Islet precursor cell (in vitro differentiated cells): Measurements from ENCODE around the gene MTMR3.
"Not testable (repeated sequence)": the region's sequence is repeated elsewhere in the genome, so short reads cannot be mapped to it uniquely, and the experiment has no call there.

Experiments used
- DNase-seq: peaks from one replicate; pipeline ENCODE4 v3.0.0-alpha.2; 2018

The MTMR3 gene

DNA sequence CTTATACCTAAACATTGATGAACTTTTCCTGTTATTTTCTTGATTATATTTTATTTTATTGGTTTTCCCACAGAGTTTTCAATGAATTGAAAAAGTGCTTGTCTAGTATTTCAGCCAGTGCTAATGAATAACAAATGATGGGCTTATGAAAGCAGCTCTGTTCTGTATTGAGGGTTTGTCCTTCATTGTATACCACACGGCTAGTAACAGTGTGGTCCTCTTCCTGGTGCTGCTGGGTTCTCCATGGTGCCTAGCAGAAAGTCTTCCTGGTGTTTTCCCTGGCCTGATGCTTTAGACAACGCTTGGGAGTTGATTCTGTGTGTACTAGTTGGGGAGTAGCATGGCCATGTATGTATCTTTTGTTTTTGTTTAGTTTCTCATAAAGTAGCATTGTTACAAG is 89.1 kb downstream of the MTMR3 start:
- DNase-seq, result no peak

DNA sequence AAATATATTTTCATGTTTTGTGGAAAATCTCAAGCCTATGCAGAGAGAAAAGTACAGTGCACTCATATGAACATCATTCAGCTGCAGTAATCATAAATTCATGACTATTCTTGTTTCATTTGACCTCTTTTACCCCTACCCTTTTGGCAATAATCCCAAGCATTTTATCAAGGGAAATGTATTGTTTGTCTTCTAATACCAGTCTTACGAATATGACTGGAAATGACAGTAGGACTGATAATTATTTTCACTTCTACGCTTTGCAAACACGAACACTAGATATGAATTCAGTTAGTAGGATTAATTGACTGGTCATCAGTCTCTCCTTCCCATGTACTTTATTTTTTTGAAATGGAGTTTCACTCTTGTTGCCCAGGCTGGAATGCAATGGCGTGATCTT is 90.3 kb downstream of the MTMR3 start:
- no peak for DNase-seq

GRCh38 chr22:29973680-29974079 is 90.7 kb downstream of the MTMR3 start:
- not testable (repeated sequence) for DNase-seq

- no peak for DNase-seq
Observed at GRCh38 chr22:29975494-29975893, 92.5 kb downstream of the MTMR3 start.

DNA sequence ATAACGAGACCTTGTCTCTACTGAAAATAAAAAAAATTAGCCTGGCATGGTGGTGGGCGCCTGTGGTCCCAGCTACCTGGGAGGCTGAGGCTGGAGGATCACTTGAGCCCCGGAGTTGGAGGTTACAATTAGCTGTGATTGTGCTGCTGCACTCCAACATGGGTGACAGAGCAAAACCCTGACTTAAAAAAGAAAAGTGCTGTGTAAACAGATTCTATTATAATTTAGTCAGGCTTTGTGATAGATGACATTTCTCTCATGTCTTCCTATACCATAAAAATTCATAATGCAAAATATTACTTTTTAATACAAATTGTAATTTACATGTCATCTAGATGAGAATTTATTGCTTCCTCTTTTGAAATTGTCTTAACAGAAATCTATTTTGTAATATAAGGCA is 94.1 kb downstream of the MTMR3 start:
- DNase-seq, result no peak

GRCh38 chr22:29979777-29980321 is 96.9 kb downstream of the MTMR3 start:
- no peak for DNase-seq

DNA sequence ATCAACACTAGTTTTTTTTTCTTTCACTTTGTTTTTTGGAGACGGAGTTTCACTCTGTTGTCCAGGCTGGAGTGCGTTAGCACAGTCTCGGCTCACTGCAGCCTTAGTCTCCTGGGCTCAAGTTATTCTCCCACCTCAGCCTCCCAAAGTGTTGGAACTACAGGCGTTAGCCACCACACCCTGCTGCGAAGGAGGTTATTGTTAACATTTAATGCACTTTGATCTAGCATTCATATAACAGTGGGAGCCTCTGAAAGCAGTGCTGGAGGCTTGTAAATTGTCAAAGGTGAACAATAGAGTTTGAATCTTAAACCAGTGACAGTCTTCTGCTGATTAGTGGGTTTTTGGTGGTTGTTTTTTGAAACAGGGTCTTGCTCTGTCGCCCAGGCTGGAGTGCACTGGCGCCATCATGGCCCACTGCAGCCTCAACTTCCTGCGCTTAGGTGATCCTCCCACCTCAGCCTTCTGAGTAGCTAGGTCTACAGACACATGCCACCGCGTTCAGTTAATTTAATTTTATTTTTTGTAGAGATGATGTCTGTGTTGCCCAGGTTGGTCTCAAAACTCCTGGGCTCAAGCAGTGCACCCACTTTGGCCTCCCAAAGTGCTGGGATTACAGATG is 100.4 kb downstream of the MTMR3 start:
- no peak for DNase-seq

GRCh38 chr22:29985912-29986311 is 102.9 kb downstream of the MTMR3 start:
- DNase-seq, result no peak

DNA sequence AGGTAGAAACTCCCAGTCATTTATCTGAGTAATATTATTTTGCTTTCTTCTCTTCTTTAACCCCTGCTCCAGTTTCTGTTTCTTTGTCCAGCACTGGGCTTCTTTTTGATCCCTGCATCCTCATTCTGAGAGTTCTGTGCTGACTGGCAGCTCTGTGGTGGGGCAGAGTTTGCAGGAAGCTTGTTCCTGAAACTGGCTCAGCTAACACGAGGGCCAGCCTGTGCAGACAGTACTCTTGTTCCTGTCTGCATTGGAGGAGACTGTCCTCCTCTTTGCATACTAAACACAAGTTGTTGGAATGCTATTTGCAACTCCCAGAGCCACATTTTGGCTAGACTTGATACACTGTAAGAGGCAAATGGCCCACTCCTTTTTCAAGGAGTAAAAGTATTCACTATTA is 104.2 kb downstream of the MTMR3 start:
- DNase-seq, result peak; percentile 68

DNA sequence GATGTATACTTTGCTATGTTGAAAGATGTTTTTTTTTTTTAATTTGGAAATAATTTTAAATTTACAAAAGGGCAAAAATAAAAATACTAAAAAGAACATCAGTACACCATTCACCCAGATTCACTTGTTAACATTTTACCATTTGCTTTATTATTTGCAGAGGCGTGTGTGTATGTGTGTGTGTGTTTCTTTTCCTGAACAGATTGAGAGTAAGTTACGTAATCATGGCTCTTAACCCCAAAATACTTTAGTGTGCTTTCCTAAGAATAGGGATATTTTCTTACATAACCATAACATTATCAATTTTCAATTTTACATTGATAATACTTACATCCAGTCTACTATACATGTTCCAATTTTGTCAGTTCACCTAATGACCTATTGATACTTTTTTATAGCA is 105.7 kb downstream of the MTMR3 start:
- no peak for DNase-seq

GRCh38 chr22:29989446-29989845 is 106.5 kb downstream of the MTMR3 start:
- no peak for DNase-seq

- DNase-seq, result no peak
Observed at GRCh38 chr22:29992341-29993275, 109.6 kb downstream of the MTMR3 start.

GRCh38 chr22:29994027-29994715 is 111.2 kb downstream of the MTMR3 start:
- DNase-seq, result no peak

DNA sequence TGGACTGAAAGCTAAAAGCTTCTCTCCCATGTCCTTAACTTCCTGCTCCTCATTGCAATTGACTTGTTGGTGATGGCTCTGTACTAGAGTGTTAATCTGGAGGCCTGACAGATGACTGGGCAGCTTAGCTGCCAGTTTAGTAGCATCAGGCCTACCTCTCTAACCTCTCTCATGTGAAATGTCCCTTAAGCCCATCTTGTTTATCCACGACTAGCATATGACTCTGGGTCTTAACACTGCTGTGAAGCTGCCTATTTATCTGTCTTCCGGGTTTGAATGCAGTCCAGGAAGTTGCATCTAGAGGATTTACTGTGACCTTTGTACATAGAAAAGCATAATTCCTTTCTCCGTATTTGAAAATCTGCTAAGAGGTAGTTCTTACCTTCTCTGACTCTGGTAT is 112.0 kb downstream of the MTMR3 start:
- DNase-seq, result no peak

GRCh38 chr22:29997107-29997506 is 114.1 kb downstream of the MTMR3 start:
- no peak for DNase-seq

DNA sequence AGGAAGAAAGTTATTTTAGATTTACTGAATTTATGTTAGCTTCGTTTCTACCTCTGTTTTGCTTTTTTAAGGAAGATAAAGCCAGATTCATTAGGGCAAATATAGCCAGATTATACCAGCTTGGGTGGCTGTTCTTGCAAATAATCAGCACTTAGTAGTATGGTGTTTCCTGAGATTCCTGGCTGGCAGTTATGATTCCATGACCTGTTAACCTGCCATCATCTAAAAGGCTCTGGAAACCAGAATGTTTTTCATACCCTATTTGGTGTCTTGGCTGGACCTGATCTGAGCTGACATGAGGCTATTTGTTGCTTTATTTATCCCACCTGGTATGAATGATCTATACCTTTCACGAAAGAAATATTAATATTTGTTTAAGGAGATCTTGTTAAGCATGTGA is 114.5 kb downstream of the MTMR3 start:
- DNase-seq, result no peak

GRCh38 chr22:29998627-29999384 is 115.8 kb downstream of the MTMR3 start:
- no peak for DNase-seq

DNA sequence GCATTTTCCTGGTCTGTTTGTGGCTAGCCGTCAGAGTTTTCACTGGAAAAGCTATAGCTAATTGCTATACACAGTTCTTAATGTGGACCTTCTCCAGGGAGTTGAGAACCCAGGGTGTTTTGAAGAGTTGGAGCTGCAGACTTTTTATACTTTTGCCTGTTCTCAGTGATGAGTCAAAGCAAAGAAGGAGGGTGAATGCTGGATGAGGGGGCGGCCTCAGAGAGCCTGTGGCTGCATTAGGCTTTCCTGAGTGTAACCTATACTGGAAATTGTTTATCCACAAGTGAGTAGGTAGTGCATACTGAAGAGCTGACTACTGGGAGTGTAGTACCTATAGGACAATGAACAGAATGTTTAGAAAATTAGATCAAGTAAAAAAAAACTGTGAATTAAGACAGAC is 117.6 kb downstream of the MTMR3 start:
- DNase-seq, result no peak

- no peak for DNase-seq
Observed at GRCh38 chr22:30001459-30001858, 118.5 kb downstream of the MTMR3 start.

DNA sequence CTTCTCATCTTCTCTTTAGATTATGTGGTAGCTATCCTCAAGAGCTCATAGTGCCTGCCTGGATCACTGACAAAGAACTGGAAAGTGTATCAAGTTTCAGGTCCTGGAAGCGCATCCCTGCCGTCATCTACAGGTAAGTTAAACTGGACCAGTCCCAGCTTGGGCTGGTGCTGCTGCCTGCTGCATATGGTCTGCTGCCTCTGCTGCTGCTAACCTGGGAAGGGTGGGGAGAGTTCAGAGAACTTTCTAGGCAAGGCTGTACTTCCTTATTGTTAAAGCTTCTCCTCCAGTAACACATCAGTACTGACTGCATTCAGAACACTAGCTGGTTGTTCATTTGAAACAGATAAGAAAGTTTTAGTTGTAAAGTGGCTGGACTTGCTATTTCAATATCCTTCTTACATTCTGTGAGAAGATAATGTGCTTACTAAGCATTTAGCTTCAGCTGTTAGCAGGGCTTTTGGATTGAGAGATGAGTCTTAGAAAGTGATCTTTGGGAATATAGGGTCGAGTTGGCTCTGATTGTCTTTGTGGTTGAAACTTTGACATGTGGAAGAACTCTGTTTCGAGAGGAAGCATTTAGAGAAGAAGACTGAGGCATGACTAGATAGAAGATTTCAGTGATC is 120.0 kb downstream of the MTMR3 start:
- DNase-seq, result no peak

GRCh38 chr22:30004101-30004500 is 121.1 kb downstream of the MTMR3 start:
- DNase-seq, result no peak

DNA sequence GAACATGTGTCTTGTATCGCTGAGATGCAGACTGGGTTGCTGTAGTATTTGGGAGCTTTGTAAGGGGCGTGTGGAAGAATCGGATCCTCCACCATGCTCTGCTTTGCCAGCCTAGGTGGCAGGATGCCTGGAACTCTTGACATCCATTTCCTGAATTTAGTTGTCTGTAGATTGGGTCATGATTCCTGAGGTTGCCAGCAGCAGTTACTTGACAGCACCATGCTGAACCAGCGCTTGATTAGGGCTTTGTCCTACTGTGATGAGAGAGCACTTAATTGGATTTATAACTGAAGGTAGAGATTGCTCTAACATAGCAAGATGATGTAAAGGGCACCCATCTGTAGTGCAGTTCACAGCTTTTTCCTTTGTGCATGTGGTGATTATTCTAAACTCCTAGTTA is 121.7 kb downstream of the MTMR3 start:
- DNase-seq, result no peak
